B cell (primary cell): ENCODE results near the gene NCEH1.

ENCODE experiments used
- EZH2 ChIP-seq: IDR thresholded peaks from 2 replicates; pipeline ENCODE4 v1.6.1; 2012; ENCODE audit warnings: borderline replicate concordance, low read depth, mild to moderate bottlenecking, moderate library complexity, low read length; ENCODE audit not compliant: insufficient read depth, poor library complexity, severe bottlenecking
- TF ChIP-seq, protein P1 (sequence below): fragments of 200-600 bp; IDR thresholded peaks from one replicate; pipeline ENCODE4 v1.8.0; 2022; ENCODE audit warnings: antibody characterized with exemption, mild to moderate bottlenecking

DNA sequence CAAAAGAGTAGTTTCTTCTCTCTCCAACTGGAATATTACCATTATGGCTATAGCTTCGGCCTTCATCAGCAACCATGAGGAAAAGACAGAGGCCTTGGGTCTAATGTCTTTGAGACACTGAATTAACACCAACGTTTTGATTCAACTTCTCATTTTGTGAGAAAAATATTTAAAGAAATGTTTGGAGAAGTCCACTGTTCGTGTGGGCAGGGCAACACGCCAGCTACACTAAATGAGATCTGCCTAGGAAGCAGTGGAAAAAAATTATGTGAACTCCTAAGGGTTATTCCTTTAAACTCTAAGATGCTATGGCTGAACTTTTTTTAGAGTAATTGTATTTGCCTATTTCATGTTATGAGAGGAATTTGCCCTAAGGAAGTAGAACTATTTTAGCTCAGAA, 41.8 kb downstream of the NCEH1 start:
- TF ChIP-seq, protein P1, sequence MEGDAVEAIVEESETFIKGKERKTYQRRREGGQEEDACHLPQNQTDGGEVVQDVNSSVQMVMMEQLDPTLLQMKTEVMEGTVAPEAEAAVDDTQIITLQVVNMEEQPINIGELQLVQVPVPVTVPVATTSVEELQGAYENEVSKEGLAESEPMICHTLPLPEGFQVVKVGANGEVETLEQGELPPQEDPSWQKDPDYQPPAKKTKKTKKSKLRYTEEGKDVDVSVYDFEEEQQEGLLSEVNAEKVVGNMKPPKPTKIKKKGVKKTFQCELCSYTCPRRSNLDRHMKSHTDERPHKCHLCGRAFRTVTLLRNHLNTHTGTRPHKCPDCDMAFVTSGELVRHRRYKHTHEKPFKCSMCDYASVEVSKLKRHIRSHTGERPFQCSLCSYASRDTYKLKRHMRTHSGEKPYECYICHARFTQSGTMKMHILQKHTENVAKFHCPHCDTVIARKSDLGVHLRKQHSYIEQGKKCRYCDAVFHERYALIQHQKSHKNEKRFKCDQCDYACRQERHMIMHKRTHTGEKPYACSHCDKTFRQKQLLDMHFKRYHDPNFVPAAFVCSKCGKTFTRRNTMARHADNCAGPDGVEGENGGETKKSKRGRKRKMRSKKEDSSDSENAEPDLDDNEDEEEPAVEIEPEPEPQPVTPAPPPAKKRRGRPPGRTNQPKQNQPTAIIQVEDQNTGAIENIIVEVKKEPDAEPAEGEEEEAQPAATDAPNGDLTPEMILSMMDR, result no peak
- no peak for TF ChIP-seq EZH2
